Transverse colon (tissue), 4 donors: ENCODE results near the gene MAGI1.

Source experiments
- CTCF ChIP-seq, 5 experiments: fragments of 200-600 bp in 3 of 5; fragments of 450-650 bp in 2 of 5; sonication (generic) in 3 of 5; IDR thresholded peaks; 1 replicate in 2 of 5; 2 replicates in 3 of 5; pipeline ENCODE4 v1.5.1; 2016 to 2017; ENCODE audit warnings: antibody characterized with exemption in 5 of 5, inconsistent platforms in 3 of 5, mild to moderate bottlenecking in 2 of 5, moderate library complexity in 1 of 5
- EP300 ChIP-seq: sonication (generic); formaldehyde crosslinking; IDR thresholded peaks from one replicate; pipeline ENCODE4 v1.6.1; 2017; ENCODE audit warnings: antibody characterized with exemption, low read depth
- POLR2A ChIP-seq: fragments of 450-650 bp; IDR thresholded peaks from one replicate; pipeline ENCODE4 v1.6.1; 2016; ENCODE audit warnings: antibody characterized with exemption, mild to moderate bottlenecking, moderate library complexity
- POLR2AphosphoS5 ChIP-seq, 3 donors: sonication (generic); formaldehyde crosslinking; IDR thresholded peaks; one replicate each; pipeline ENCODE4 v1.6.1; 2016; ENCODE audit warnings: antibody characterized with exemption in 3 of 3

GRCh38 chr3:65955792-65956477 is 82.8 kb downstream of the MAGI1 start:
- no peak for TF ChIP-seq CTCF (IDR thresholded peaks at IDR 0.05)
- no peak for TF ChIP-seq POLR2AphosphoS5 (IDR thresholded peaks at IDR 0.05)
- no peak for TF ChIP-seq POLR2A
- TF ChIP-seq EP300 = no peak
